RWPE2 (cell line): ENCODE measurements around the gene RTN4.

Source experiments
- ATAC-seq: fragments of 200-7000 bp; cut with Tn5 transposase; 3 replicates; pipeline ENCODE4 v1.9.1; 2021; ENCODE audit warnings: low read depth
- DNase-seq: peaks from one replicate; pipeline ENCODE4 v3.0.0-alpha.2; 2020; ENCODE audit warnings: low spot score
- H3K27ac ChIP-seq: fragments of 450-650 bp; 2 replicates; pipeline ENCODE4 v1.5.1; 2017; ENCODE audit warnings: mild to moderate bottlenecking; ENCODE audit not compliant: poor library complexity, severe bottlenecking
- H3K27me3 ChIP-seq: fragments of 250-450 bp; sonication (Bioruptor Pico); 2 replicates; pipeline ENCODE4 v1.5.1; 2021; ENCODE audit warnings: mild to moderate bottlenecking, moderate library complexity; ENCODE audit not compliant: insufficient read depth, poor library complexity, severe bottlenecking
- H3K36me3 ChIP-seq: fragments of 250-450 bp; sonication (Bioruptor Pico); 2 replicates; pipeline ENCODE4 v1.5.1; 2020; ENCODE audit warnings: low read depth, mild to moderate bottlenecking, moderate library complexity
- H3K4me1 ChIP-seq: fragments of 250-450 bp; sonication (Bioruptor Pico); 2 replicates; pipeline ENCODE4 v1.5.1; 2021; ENCODE audit warnings: mild to moderate bottlenecking, moderate library complexity; ENCODE audit not compliant: insufficient read depth, poor library complexity, severe bottlenecking
- H3K4me3 ChIP-seq: fragments of 250-450 bp; sonication (Bioruptor Pico); 2 replicates; pipeline ENCODE4 v1.5.1; 2021; ENCODE audit warnings: mild to moderate bottlenecking, moderate library complexity; ENCODE audit not compliant: severe bottlenecking
- H3K9me3 ChIP-seq: fragments of 250-450 bp; sonication (Bioruptor Pico); 2 replicates; pipeline ENCODE4 v1.5.1; 2021; ENCODE audit warnings: mild to moderate bottlenecking, moderate library complexity; ENCODE audit not compliant: severe bottlenecking
- CTCF ChIP-seq: fragments of 450-650 bp; IDR thresholded peaks from one replicate; pipeline ENCODE4 v1.5.1; 2017; ENCODE audit warnings: mild to moderate bottlenecking, moderate library complexity; ENCODE audit not compliant: poor library complexity, severe bottlenecking

RTN4 gene

GRCh38 chr2:54979321-54980044, 70.8 kb downstream of the RTN4 start:
- DNase-seq, result no peak
- Histone ChIP-seq H3K9me3 (no peaks in the 10 kb centered on the region), H3K36me3 (peaks cover 91% of the 10 kb centered on the region), H3K27ac (peak overlapping the region; percentile 21), H3K27me3 (no peaks in the 10 kb centered on the region), H3K4me1 (peaks cover 45% of the 10 kb centered on the region), H3K4me3 (no peak overlapping the region)
- no peak for ATAC-seq
- TF ChIP-seq CTCF, result no peak

- ATAC-seq (no peak), DNase-seq (no peak)
- peaks cover 97% of the 10 kb centered on the region for H3K36me3 ChIP-seq
- no peak overlapping the region for H3K27ac ChIP-seq
- H3K9me3 ChIP-seq, result no peaks in the 10 kb centered on the region
- H3K4me3 ChIP-seq, result no peak overlapping the region
- H3K4me1 ChIP-seq, result peaks cover 30% of the 10 kb centered on the region
- H3K27me3 ChIP-seq, result no peaks in the 10 kb centered on the region
- no peak for TF ChIP-seq CTCF
Measured at GRCh38 chr2:54977149-54977548, 73.1 kb downstream of the RTN4 start.

DNA sequence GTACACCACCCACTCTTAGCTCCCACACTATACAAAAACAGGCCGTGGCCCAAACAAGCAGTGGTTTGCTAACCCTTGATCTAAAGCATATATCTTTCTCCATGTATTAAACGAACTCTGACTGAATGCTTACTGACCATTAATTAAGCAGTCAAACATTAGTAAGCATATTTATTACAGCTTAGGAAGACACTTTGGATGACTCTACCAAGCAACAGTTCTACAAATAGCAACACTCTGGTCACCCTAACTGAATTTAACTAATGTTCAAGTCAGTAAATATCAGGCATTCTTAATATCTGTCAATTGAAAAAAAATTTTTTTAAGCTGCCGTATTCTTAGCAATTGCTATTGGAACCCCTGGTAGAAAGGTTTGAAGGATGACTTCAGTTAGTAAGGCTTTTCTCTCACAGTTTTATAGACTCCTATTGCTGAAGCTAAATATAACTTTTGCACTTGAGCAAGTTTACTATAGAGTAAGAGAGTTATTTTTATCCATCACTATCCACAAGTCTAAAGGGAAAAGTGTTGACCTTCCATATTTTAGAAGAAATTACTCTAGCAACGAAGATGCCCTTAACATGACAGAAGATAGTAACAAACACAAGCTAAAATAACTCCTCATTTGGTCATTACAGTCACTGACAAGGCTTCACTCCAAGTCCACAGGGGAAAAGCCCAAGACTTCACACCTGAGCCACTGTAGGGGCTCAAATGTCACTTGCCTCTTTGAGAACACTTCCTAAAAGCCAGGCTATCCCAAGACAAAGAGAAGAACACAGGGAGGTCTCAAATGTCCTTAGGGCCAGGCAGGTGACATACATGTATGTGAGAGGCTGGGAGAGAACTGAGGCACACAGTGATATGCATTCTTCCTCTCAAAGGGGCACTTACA, 74.4 kb downstream of the RTN4 start:
- Histone ChIP-seq H3K4me3 (no peak overlapping the region), H3K4me1 (peaks cover 17% of the 10 kb centered on the region), H3K36me3 (peaks cover 94% of the 10 kb centered on the region), H3K9me3 (no peaks in the 10 kb centered on the region), H3K27me3 (no peaks in the 10 kb centered on the region), H3K27ac (no peak overlapping the region)
- no peak for DNase-seq
- no peak for ATAC-seq
- TF ChIP-seq CTCF, result no peak

- Histone ChIP-seq H3K9me3 (no peaks in the 10 kb centered on the region), H3K4me3 (no peak overlapping the region), H3K27me3 (no peaks in the 10 kb centered on the region), H3K36me3 (peaks cover 94% of the 10 kb centered on the region), H3K4me1 (peaks cover 10% of the 10 kb centered on the region), H3K27ac (no peak overlapping the region)
- DNase-seq (no peak), ATAC-seq (no peak)
- TF ChIP-seq CTCF, result no peak
Measured at GRCh38 chr2:54975175-54975574, 75.1 kb downstream of the RTN4 start.
